Stimulated activated CD4-positive, alpha-beta T cell treated with anti-CD3 and anti-CD28 coated beads, Interleukin-4, amount 100 ng/mL, for 4 hours (primary cell): ENCODE results near the gene DDN.

Source experiments
- DNase-seq, 2 experiments: peaks; one replicate each; pipeline ENCODE4 v3.0.0-alpha.2; 2020

The DDN gene

DNA sequence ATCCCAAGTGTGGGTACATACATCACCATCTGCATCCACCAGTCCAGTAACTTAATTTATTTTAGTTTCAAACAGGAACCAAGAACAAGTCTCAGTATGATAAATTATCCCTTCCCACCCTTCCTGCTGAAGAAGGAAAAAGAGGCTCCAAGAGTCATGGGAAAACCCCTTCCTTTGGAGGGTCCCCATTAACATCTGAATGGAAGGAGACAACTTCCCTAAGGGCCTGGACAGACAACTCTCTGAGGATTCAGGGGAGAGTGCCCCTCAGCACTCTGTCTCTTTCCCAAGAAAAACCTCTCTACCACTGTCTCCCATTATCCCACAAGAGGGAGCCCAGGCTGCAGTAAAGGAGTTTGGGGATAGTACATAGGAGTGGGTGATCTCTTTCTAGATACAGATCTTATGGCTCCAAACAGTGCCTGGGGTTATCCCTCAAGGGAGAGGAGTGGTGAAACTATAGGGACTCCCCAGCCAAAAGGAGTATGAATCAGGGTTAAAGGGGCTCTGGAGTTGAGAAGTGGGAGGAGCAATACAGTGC lies 33.8 kb downstream of the DDN start:
- no peak for DNase-seq

GRCh38 chr12:48961801-48962200 lies 37.4 kb downstream of the DDN start:
- no peak for DNase-seq

DNA sequence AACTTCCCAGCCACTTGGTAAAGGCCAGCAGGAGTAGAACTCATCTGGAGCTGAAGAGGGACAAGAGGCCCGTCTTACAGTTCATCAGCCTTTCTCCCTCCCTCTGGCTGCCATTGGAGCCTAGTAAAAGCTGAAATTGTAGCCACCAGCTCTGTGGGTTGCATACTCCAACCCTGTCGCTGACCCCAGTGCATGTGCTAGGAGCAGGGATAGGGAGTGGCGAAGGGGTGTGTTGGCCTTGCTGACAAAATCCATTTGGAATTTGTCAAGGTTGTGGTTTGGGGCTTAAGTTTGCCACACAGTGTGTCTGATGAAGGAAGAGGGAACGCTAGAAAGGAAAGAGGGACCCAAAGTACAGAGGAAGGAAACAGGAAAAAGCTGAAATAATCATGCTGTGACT lies 37.8 kb downstream of the DDN start:
- no peak for DNase-seq

DNA sequence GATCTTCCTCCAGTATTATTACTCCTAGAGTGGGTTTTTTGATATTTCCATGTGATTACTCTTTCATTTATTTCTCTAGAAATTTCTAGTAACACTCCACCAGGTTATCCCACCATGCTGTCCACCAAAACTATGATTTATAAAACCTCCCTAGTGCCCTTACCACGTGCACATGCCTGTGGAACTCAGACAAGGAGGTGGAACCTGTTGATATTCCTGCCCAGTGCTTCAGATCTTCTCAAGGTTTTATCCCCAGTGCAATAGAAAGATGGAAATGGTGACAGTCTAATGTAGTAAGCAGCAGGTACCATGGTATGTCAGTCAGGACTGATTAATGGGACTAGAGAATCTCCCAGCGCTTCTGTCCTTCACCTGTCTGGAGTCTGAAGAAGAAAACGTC lies 38.3 kb downstream of the DDN start:
- DNase-seq: no peak

- DNase-seq: no peak
Measured at GRCh38 chr12:48958049-48958388, 41.2 kb downstream of the DDN start.

DNA sequence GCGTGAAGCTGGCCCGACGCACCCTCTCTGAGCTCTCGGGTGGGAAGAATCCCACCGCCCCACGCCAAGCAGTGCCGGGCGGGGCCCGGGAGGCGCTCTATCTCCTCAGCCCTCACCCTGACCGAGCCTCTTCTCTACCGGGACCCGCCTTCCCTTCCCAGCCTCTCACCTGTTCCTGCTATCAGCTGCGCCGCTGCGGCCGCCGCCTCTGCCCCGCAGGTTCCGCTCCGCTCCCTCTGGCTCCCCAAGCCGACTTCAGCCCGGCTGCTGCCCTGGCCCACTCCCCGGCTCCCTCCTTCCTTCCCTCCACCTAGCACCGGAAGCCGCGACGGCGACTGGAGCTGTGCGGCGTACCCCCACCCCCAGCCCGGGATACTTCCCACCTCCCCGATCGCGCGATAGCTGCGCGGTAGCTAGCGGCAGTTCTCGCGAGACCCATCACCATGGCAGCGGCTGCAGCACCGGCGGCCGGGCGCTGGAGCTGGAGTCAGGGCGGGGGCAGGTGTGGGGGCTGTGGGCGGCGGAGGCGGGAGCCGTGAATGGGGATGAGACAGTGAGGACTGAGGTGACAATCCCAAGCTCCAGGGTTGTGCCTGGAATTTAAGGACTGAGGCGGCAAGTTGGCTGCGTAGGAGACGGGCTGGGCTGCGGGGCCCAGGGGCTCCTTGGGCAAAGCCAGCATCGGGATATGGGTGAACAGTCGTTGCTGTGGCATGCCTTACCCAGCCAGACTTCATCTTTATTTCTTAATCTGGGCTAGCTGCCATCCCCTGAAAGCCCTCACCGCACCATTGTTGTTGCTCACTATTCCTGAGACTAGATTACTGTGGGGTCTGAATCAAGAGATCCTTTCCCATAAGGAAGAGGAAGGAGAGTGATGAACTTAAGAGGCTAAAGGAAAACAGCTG lies 41.8 kb downstream of the DDN start, which contains the start of gene ARF3:
Gene ARF3, minus strand, starts transcription at position 347 of the 908 bp plus-strand sequence. CDS start 16,392 bp downstream, outside the sequence.
- DNase-seq: peak; percentile 90 to 91

DNA sequence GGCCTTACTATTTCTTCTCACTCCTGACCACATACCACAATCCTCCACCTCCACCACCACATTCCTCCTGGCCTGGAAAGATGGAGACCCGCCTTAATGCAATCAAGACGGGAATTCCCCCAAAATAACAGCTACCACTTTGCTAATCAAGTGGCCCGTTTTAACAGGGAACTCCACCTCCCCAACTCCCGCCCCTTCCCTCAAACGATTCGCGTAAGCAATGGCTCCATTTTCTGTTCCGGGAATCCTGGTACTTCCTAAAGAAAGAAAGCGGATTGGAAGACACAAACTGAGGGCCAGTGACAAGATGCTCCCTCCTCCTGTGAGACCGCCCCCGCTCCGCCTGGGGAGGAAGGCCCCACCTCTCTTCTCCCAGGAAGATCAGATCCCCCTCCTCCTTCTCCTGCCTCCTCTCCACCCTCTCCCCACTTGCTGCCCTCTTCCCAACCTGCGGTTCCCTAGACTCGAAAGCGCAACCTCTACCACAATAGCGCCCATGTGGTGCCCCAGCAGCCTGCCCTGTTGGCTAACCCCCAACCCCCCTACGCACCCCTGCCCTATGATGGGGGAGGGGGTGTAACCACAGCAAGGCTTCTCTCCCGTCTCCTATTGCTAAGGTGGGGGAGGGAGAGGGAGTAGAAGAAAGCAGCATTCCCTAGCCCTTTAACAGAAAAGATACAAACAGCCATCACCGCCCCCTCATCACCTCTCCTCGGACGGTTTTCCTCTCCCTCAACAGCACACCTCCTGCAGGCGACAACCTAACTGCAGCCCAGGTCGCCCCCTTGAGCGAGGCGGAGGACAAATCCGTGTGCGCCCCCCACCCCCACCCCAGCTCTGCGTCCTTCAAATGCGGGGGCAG lies 42.7 kb downstream of the DDN start:
- DNase-seq: no peak

- no peak for DNase-seq
Measured at GRCh38 chr12:48954841-48955501, 44.2 kb downstream of the DDN start.

DNA sequence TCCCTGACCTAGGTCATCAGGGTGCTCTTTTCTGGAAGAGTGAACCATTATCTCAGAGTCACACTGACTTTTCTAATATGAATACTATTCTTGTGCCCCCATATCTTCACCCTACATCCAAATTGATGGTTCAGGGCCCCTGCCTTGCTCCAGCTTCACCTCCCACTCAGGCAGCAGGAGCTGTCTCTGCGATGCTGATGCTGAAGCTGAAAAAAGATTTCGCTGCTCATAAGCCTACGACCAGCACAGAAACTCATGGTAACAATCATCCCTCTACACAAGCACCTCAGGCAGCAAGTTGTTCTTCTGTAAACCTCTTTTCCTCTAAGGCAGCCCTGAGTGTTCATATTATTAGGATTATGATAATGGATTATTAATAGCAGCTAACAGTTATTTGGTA lies 45.1 kb downstream of the DDN start:
- no peak for DNase-seq

DNA sequence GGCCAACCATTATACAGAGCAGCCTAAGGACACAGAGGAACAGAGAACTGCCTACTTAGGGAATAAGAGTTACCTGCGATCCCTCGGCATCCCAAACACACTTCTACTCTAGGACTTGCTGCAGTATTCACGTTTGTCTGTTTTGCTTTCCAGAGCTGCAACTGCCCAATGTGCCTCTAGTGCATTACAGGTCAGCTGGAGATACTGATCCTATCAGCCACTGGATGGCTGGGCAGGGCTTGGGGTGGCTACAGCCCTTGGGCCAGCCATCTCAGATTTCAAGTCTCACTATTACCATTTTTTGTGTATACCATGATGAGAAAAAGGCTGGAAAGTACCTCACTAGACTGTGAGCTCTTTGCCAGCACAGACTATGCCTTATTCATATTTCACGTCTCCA lies 46.5 kb downstream of the DDN start:
- no peak for DNase-seq

GRCh38 chr12:48947727-48948126 lies 51.4 kb downstream of the DDN start:
- DNase-seq: no peak

GRCh38 chr12:48946943-48947342 lies 52.2 kb downstream of the DDN start:
- DNase-seq: no peak

DNA sequence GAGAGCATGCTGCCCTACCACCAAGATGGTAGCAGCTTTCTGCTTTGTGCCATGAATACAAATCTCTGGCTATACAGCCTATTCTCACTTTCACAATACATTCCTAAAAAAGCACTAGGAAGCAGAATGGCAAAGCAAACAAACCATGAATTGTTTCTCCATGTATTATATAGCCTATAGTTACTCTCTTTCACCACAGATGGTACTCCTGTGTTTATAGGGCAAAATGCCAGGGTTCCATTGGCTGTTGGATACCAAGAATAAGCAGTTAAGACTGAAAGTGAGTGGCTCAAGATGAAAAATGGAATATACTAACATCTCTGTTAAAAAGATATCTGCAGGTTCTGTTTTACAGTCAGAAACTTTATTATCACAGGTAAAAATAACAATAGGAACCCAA lies 53.0 kb downstream of the DDN start:
- no peak for DNase-seq
